H9 (cell line): ENCODE results near the gene ALG1L2. TPM values are rescaled to one million over a fixed set of nuclear protein-coding genes. Genes with fewer than 3 reads are reported as not detected.
"Not testable (repeated sequence)": the region's sequence is repeated elsewhere in the genome, so short reads cannot be mapped to it uniquely, and the experiment has no call there.

Experiments used
- DNase-seq: peaks from one replicate; pipeline ENCODE4 v3.0.0-alpha.2; 2017
- H2AFZ ChIP-seq: one replicate; pipeline ENCODE4 v1.6.1; 2013; ENCODE audit warnings: mild to moderate bottlenecking, low read length, control low read depth, moderate library complexity
- H2AK5ac ChIP-seq: 2 replicates; pipeline ENCODE4 v1.6.1; 2013; ENCODE audit warnings: low read length, control low read depth, mixed read lengths; ENCODE audit not compliant: insufficient read length
- H2BK120ac ChIP-seq: one replicate; pipeline ENCODE4 v1.6.1; 2013; ENCODE audit warnings: low read depth, mild to moderate bottlenecking, low read length, control low read depth, inconsistent platforms; ENCODE audit not compliant: poor library complexity, severe bottlenecking
- H2BK12ac ChIP-seq: 2 replicates; pipeline ENCODE4 v1.6.1; 2013; ENCODE audit warnings: low read length, control low read depth, mixed read lengths, low read depth; ENCODE audit not compliant: insufficient read length
- H2BK15ac ChIP-seq: 2 replicates; pipeline ENCODE4 v1.6.1; 2013; ENCODE audit warnings: low read depth, low read length, control low read depth
- H2BK20ac ChIP-seq: one replicate; pipeline ENCODE4 v1.6.1; 2013; ENCODE audit warnings: low read depth, mild to moderate bottlenecking, low read length, control low read depth, inconsistent platforms; ENCODE audit not compliant: poor library complexity, severe bottlenecking
- H2BK5ac ChIP-seq: 2 replicates; pipeline ENCODE4 v1.6.1; 2013; ENCODE audit warnings: low read length, control low read depth, mixed read lengths; ENCODE audit not compliant: insufficient read length
- H3K14ac ChIP-seq: 2 replicates; pipeline ENCODE4 v1.6.1; 2013; ENCODE audit warnings: low read length, control low read depth; ENCODE audit not compliant: insufficient read depth
- H3K18ac ChIP-seq: 2 replicates; pipeline ENCODE4 v1.6.1; 2013; ENCODE audit warnings: low read depth, mild to moderate bottlenecking, mixed read lengths, low read length, control low read depth; ENCODE audit not compliant: insufficient read length
- H3K23ac ChIP-seq: 2 replicates; pipeline ENCODE4 v1.6.1; 2013; ENCODE audit warnings: low read length, control low read depth, mixed read lengths, low read depth; ENCODE audit not compliant: insufficient read length
- H3K23me2 ChIP-seq: 2 replicates; pipeline ENCODE4 v1.6.1; 2013; ENCODE audit warnings: low read depth, mild to moderate bottlenecking, mixed read lengths, low read length, control low read depth; ENCODE audit not compliant: insufficient read length, poor library complexity, severe bottlenecking
- H3K27ac ChIP-seq: 2 replicates; pipeline ENCODE4 v1.5.1; 2013; ENCODE audit warnings: low read length, control low read depth, mixed read lengths, low read depth; ENCODE audit not compliant: insufficient read length
- H3K27me3 ChIP-seq: 2 replicates; pipeline ENCODE4 v1.6.1; 2013; ENCODE audit warnings: low read length, control low read depth, inconsistent platforms; ENCODE audit not compliant: insufficient read depth
- H3K4ac ChIP-seq: 2 replicates; pipeline ENCODE4 v1.6.1; 2013; ENCODE audit warnings: low read depth, mild to moderate bottlenecking, control low read depth, inconsistent platforms, low read length, moderate library complexity
- H3K4me1 ChIP-seq: 2 replicates; pipeline ENCODE4 v1.6.1; 2013; ENCODE audit warnings: low read length, control low read depth, inconsistent platforms; ENCODE audit not compliant: insufficient read depth
- H3K4me2 ChIP-seq: 2 replicates; pipeline ENCODE4 v1.6.1; 2013; ENCODE audit warnings: low read length, control low read depth, mixed read lengths; ENCODE audit not compliant: insufficient read length, insufficient read depth
- H3K56ac ChIP-seq: 2 replicates; pipeline ENCODE4 v1.6.1; 2013; ENCODE audit warnings: low read depth, mild to moderate bottlenecking, mixed read lengths, low read length, control low read depth; ENCODE audit not compliant: insufficient read length
- H3K79me1 ChIP-seq: 2 replicates; pipeline ENCODE4 v1.6.1; 2013; ENCODE audit warnings: low read depth, mild to moderate bottlenecking, moderate library complexity, low read length, control low read depth, inconsistent platforms; ENCODE audit not compliant: insufficient read depth, poor library complexity, severe bottlenecking
- H3K79me2 ChIP-seq: 2 replicates; pipeline ENCODE4 v1.6.1; 2013; ENCODE audit warnings: low read length, control low read depth, inconsistent platforms; ENCODE audit not compliant: insufficient read depth
- H3K9ac ChIP-seq: 2 replicates; pipeline ENCODE4 v1.6.1; 2013; ENCODE audit warnings: low read length, control low read depth, mixed read lengths; ENCODE audit not compliant: insufficient read length; ENCODE audit errors: extremely low read depth
- H3K9me3 ChIP-seq: one replicate; pipeline ENCODE4 v1.6.1; 2013; ENCODE audit warnings: low read depth, low read length, inconsistent platforms; ENCODE audit not compliant: control insufficient read depth
- H3T11ph ChIP-seq: one replicate; pipeline ENCODE4 v1.6.1; 2013; ENCODE audit warnings: mild to moderate bottlenecking, low read length, control low read depth, inconsistent platforms
- H4K20me1 ChIP-seq: one replicate; pipeline ENCODE4 v1.6.1; 2013; ENCODE audit not compliant: control insufficient read depth, insufficient read length, insufficient read depth
- H4K5ac ChIP-seq: 2 replicates; pipeline ENCODE4 v1.6.1; 2013; ENCODE audit warnings: low read depth, mild to moderate bottlenecking, mixed read lengths, low read length, control low read depth; ENCODE audit not compliant: insufficient read length
- H4K8ac ChIP-seq: replicated peaks from 2 replicates; pipeline ENCODE4 v1.6.1; 2013; ENCODE audit warnings: low read length, control low read depth, mixed read lengths, low read depth; ENCODE audit not compliant: insufficient read length
- H4K91ac ChIP-seq: 2 replicates; pipeline ENCODE4 v1.6.1; 2013; ENCODE audit warnings: low read depth, mild to moderate bottlenecking, moderate library complexity, mixed read lengths, low read length, control low read depth; ENCODE audit not compliant: insufficient read length
- H3K27ac Mint-ChIP-seq, 3 experiments: 2 replicates in 2 of 3; 3 replicates in 1 of 3; pipeline ENCODE4 v1.8.0; 2020 to 2021; ENCODE audit warnings: mixed read lengths in 3 of 3, mild to moderate bottlenecking in 1 of 3, moderate library complexity in 1 of 3
- H3K27me3 Mint-ChIP-seq: 2 replicates; pipeline ENCODE4 v1.8.0; 2021; ENCODE audit warnings: low read depth, mild to moderate bottlenecking, moderate library complexity, mixed read lengths
- H3K36me3 Mint-ChIP-seq, 3 experiments: 2 replicates in 2 of 3; 3 replicates in 1 of 3; pipeline ENCODE4 v1.8.0; 2020 to 2021; ENCODE audit warnings: low read depth in 3 of 3, mixed read lengths in 3 of 3; ENCODE audit not compliant: insufficient read depth in 1 of 3
- H3K4me1 Mint-ChIP-seq, 2 experiments: 2 replicates each; pipeline ENCODE4 v1.8.0; 2020; ENCODE audit warnings: mixed read lengths in 2 of 2
- H3K4me3 Mint-ChIP-seq, 2 experiments: 2 replicates in 1 of 2; 3 replicates in 1 of 2; pipeline ENCODE4 v1.8.0; 2020 to 2021; ENCODE audit warnings: mild to moderate bottlenecking in 2 of 2, mixed read lengths in 2 of 2, moderate library complexity in 1 of 2
- H3K9me3 Mint-ChIP-seq, 2 experiments: 2 replicates in 1 of 2; 3 replicates in 1 of 2; pipeline ENCODE4 v1.8.0; 2020; ENCODE audit warnings: mild to moderate bottlenecking in 2 of 2, mixed read lengths in 2 of 2, moderate library complexity in 1 of 2
- WGBS: extraction: QIAGEN DNeasy Blood & Tissue Kit; methylation state at CpG from one replicate; pipeline ENCODE4 v1.1.7; 2013; ENCODE audit warnings: missing lambda C conversion rate, low lambda C conversion rate, mixed read lengths; ENCODE audit not compliant: insufficient read length; ENCODE audit errors: extremely low coverage; 5-methylcytosine and 5-hydroxymethylcytosine counted together
- total RNA-seq: library from RNA; stranded (reverse); gene quantifications from 2 replicates; pipeline ENCODE4 v1.2.1, GENCODE V29; 2021
- TF ChIP-seq, protein P1 (sequence below): fragments of 200-600 bp; sonication (generic); conservative IDR thresholded peaks from 3 replicates; pipeline ENCODE4 v1.8.0; 2021; ENCODE audit warnings: antibody characterized with exemption, mild to moderate bottlenecking

Gene ALG1L2
- total RNA-seq, 1 experiment from 2014 or later: 1.2 TPM

DNA sequence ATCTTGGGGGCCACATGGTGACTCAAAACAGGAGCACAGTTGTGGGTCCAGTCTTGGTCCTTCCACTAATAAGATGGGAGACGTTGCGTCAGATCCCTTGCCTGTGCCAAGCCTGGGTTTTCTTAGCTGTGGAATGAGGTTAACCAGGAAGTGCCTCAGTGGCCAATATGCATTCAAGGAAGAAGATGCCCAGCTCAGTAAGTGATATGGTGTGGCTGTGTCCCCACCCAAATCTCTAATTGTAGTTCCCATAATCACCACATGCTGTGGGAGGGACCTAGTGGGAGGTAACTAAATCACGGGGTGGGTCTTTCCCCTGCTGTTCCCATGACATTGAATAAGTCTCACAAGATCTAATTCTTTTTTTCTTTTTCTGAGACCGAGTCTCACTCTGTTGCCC is 6.4 kb downstream of the ALG1L2 start:
- no peak overlapping the region for H4K8ac ChIP-seq
- H2AK5ac ChIP-seq: no peak overlapping the region
- no peak overlapping the region for H3K4ac ChIP-seq
- H3K79me2 ChIP-seq: no peaks in the 10 kb centered on the region
- WGBS: no CpG with 5 or more reads among the region's 4 CpGs
- no peaks in the 10 kb centered on the region for H4K20me1 ChIP-seq
- H2BK5ac ChIP-seq: no peak overlapping the region
- Mint-ChIP-seq H3K36me3 (no peaks in the 10 kb centered on the region), H3K27ac (no peak overlapping the region), H3K4me1 (peaks cover 0 to 2% of the 10 kb centered on the region in 2 experiments; a peak in 1 of 4 replicates), H3K4me3 (no peak overlapping the region), H3K9me3 (peaks cover 0 to 4% of the 10 kb centered on the region in 2 experiments; a peak in 3 of 5 replicates), H3K27me3 (peaks cover 3% of the 10 kb centered on the region; the same call in 1 of the 2 replicates)
- no peak overlapping the region for H3K18ac ChIP-seq
- H3K23ac ChIP-seq: no peak overlapping the region
- H3K79me1 ChIP-seq: no peaks in the 10 kb centered on the region
- no peaks in the 10 kb centered on the region for H3K4me1 ChIP-seq
- no peak overlapping the region for H3T11ph ChIP-seq
- no peak overlapping the region for H2BK20ac ChIP-seq
- DNase-seq: no peak
- H2AFZ ChIP-seq: no peak overlapping the region
- no peaks in the 10 kb centered on the region for H3K23me2 ChIP-seq
- H3K4me2 ChIP-seq: no peak overlapping the region
- H3K14ac ChIP-seq: no peak overlapping the region
- H2BK120ac ChIP-seq: no peak overlapping the region
- no peak overlapping the region for H3K27ac ChIP-seq
- no peak overlapping the region for H4K91ac ChIP-seq
- no peak overlapping the region for H3K56ac ChIP-seq
- no peaks in the 10 kb centered on the region for H3K9me3 ChIP-seq
- no peak overlapping the region for H3K9ac ChIP-seq
- TF ChIP-seq, protein P1, sequence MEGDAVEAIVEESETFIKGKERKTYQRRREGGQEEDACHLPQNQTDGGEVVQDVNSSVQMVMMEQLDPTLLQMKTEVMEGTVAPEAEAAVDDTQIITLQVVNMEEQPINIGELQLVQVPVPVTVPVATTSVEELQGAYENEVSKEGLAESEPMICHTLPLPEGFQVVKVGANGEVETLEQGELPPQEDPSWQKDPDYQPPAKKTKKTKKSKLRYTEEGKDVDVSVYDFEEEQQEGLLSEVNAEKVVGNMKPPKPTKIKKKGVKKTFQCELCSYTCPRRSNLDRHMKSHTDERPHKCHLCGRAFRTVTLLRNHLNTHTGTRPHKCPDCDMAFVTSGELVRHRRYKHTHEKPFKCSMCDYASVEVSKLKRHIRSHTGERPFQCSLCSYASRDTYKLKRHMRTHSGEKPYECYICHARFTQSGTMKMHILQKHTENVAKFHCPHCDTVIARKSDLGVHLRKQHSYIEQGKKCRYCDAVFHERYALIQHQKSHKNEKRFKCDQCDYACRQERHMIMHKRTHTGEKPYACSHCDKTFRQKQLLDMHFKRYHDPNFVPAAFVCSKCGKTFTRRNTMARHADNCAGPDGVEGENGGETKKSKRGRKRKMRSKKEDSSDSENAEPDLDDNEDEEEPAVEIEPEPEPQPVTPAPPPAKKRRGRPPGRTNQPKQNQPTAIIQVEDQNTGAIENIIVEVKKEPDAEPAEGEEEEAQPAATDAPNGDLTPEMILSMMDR: no peak
- H4K5ac ChIP-seq: no peak overlapping the region
- no peak overlapping the region for H2BK12ac ChIP-seq
- H3K27me3 ChIP-seq: no peaks in the 10 kb centered on the region
- no peak overlapping the region for H2BK15ac ChIP-seq

DNA sequence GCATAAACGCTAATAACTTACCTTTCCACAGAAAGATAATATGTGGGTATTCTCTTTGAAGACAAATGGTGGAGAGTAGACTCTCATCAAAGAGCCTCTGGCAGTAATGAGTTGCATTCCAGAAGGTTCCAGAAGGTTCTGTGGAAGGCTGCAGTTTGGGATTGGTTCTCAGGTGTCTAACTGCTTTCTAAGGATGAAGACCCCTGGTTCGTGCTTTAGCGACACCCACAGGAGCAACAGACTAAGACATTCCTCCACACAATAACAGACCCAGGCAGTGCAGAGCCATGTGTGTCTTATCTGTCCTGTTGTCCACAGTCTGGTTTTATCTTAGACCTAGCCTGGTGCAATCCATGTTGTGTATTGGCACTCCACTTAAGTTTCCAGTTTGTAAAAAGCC is 9.1 kb downstream of the ALG1L2 start:
- not testable (repeated sequence) for H3K56ac ChIP-seq

More for the DNA sequence above, 9.1 kb downstream of the ALG1L2 start:
- H4K91ac ChIP-seq, H2AK5ac ChIP-seq, H3K79me2 ChIP-seq, H3K23ac ChIP-seq, H3K27ac Mint-ChIP-seq, H3K79me1 ChIP-seq, H3K4me1 ChIP-seq, H2BK5ac ChIP-seq, H4K20me1 ChIP-seq, H3K27ac ChIP-seq, H3K9me3 Mint-ChIP-seq, H3K4me3 Mint-ChIP-seq, H3K27me3 ChIP-seq, H3T11ph ChIP-seq, H3K4ac ChIP-seq, H3K9me3 ChIP-seq, H2AFZ ChIP-seq, DNase-seq, H3K23me2 ChIP-seq, H4K5ac ChIP-seq, H3K4me2 ChIP-seq, H3K9ac ChIP-seq, H3K14ac ChIP-seq, H2BK20ac ChIP-seq, H2BK12ac ChIP-seq, H2BK120ac ChIP-seq, H3K18ac ChIP-seq, H3K36me3 Mint-ChIP-seq, H3K27me3 Mint-ChIP-seq, H2BK15ac ChIP-seq, H4K8ac ChIP-seq: not testable (repeated sequence)
- no CpG with 5 or more reads among the region's 3 CpGs for WGBS
- H3K4me1 Mint-ChIP-seq: peaks cover 5 to 11% of the 10 kb centered on the region in 2 experiments; a peak in 3 of 4 replicates
